Frontal cortex (tissue), 4 donors: ENCODE results near the gene FGB. TPM values are rescaled to one million over a fixed set of nuclear protein-coding genes. Genes with fewer than 3 reads are reported as not detected.

Experiments
- DNase-seq, 2 donors: peaks; one replicate each; pipeline ENCODE4 v3.0.0; 2012; ENCODE audit warnings: low spot score in 2 of 2
- FAIRE-seq: peaks from 2 replicates; lab custom pipeline; 2012; peaks lifted over from hg19 to GRCh38; lab: Jason Lieb, UNC
- total RNA-seq: library from RNA; depleted of rRNA; stranded (reverse); fragments of >200 nt; gene quantifications from one replicate; pipeline ENCODE4 v1.2.3, GENCODE V29; 2014
- donor health status: control.
- donor health status: control.
- donor health status: control.

FGB gene
- not detected for total RNA-seq

DNA sequence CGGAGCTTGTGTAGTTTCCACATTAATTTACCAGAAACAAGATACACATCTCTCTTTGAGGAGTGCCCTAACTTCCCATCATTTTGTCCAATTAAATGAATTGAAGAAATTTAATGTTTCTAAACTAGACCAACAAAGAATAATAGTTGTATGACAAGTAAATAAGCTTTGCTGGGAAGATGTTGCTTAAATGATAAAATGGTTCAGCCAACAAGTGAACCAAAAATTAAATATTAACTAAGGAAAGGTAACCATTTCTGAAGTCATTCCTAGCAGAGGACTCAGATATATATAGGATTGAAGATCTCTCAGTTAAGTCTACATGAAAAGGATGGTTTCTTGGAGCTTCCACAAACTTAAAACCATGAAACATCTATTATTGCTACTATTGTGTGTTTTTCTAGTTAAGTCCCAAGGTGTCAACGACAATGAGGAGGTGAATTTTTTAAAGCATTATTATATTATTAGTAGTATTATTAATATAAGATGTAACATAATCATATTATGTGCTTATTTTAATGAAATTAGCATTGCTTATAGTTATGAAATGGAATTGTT lies at the start of gene FGB:
Gene FGB (plus strand): TSS at position 315 of the 558 bp plus-strand sequence. CDS start 8 bp downstream, at position 323.
- FAIRE-seq (no peak), DNase-seq (no peak)

DNA sequence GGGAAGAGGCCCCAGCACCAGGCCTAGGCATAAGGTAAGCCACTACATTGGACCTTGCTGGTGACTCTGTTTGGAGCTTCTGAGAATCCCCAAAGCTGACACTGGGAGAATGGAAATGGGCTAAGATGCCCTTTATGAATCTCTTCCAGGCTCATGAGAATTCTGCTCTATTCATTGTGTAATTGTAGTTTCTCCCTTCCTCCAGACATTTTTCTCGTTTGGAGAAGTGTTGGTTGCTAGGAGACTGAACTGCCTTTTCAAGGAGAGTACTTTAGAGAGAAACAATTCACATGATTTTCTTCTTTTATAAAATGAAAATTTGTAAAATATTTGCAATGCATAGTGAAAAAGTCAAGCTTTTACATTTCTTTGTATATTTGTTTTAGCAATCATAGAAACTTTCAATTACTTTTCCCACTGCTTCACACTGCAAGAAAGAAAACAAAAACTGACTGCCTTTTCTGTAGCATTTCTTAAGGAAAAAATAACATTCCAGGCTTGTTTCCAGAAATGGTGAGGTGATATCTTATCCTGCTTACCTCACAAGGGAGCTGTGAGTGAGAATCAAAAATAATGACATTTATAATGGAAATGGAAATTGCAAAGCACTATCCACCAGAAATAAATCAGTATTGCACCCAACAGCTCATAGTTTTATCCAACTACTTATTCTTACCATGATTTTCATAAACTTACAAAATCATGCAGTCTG lies 46.3 kb upstream of the FGB start:
- FAIRE-seq (no peak), DNase-seq (no peak)

DNA sequence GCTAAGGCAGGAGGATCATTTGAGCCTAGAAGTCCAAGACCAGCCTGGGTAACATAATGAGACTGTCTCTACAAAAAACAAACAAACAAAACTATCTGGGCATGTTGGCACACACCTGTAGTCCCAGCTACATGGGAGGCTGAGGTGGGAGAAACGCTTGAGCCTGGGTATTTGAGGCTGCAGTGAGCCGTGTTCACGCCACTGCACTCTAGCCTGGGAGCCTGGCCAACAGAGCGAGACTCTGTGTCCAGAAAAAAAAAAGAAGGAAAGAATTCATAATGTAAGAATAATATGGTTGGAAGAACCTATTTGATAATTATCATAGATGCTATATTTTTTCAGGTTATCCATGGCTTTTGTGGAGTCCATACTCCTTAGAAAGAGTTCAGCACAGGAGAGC lies 45.2 kb upstream of the FGB start:
- FAIRE-seq (no peak), DNase-seq (no peak)

DNA sequence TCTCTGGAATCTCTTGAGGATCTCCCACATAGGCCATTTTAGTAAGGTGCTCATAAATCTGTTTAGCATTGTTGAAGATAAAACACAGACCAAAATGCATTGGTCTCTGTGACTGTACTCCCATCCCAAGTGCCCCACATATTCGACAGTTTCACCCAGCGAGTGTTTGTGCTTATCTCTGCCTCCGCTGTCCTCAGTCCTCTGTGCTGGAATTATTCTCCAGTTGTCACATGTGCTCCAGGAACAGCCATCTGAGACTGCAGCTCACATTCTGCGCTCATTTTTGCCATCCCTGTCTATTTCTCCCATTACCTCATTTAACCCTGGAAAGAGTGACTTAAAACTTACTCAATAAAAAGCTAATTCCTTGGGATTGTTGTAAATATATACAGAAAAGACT lies 43.6 kb upstream of the FGB start:
- DNase-seq (no peak), FAIRE-seq (no peak)

DNA sequence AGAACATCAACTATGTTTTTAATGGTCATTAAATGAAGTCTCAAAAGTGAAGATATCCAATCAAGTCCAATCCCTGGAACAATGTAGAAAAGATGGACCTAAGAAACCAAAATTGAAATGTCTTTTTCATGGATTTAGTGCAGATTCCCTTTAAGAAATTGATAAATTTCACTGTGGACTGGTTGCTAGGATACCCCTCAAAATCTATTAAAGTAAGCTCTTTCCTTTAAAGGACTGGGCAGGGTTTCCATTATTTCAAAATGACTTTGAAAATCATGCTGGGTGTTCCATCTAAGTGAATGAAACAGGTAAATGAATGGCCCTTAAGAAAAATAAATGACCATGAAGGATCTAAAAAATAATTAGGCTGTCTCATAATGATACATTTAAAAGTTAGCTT lies 41.2 kb upstream of the FGB start:
- FAIRE-seq, result no peak
- DNase-seq, result no peak

DNA sequence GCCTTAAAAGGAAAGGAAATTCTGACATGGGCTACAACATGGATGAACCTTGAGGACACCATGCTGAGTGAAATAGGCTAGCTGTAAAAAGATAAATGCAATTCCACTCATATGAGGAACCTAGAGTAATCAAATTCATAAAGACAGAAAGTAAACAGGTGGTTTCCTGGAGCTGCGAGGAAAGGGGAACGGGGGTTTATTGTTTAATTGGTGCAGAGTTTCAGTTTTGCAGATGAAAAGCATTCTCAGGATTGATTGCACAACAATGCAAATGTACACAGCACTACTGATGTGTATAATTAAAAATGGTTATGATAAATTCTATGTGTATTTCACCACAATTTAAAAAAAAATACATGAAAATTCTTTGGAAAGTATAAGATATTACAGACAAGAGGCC lies 36.7 kb upstream of the FGB start:
- FAIRE-seq (no peak), DNase-seq (no peak)

DNA sequence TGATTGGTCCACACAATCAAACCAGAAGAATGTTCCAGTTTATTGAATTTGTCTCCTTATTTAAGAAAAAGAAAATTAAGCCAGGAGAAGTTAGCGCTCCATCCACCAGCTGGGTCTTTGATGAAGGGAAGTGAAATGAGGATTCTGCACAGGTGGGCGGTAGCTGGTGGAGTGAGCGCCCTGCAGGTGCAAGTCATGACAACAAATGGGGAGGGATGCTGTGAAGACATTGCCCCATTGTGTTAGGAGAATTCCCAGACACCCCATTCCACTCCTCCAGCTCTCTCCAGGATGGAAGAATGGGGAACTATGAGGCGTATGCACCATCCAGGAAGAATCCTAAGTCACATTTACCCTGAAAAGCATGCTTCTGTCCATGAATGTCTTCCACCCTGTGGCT lies 35.5 kb upstream of the FGB start:
- FAIRE-seq (no peak), DNase-seq (no peak)

DNA sequence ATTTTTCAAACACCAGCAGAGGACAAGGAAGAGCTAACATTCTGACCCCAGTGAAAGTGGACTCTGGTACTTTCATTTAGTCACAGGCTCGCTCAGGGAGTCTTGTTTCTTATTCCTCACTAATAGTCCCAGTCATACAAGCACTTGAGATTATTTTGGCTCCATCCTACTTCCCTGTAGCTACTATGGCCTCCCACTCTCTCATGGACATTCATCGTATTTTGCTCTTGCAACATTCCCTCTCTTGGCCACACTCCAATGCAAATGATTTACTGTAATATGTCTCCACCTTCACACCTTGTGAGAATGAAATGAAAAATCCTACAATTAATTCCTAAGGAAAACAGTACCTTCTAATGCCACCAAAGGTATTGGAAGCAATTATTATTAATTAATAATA lies 33.9 kb upstream of the FGB start:
- DNase-seq, result no peak
- no peak for FAIRE-seq

DNA sequence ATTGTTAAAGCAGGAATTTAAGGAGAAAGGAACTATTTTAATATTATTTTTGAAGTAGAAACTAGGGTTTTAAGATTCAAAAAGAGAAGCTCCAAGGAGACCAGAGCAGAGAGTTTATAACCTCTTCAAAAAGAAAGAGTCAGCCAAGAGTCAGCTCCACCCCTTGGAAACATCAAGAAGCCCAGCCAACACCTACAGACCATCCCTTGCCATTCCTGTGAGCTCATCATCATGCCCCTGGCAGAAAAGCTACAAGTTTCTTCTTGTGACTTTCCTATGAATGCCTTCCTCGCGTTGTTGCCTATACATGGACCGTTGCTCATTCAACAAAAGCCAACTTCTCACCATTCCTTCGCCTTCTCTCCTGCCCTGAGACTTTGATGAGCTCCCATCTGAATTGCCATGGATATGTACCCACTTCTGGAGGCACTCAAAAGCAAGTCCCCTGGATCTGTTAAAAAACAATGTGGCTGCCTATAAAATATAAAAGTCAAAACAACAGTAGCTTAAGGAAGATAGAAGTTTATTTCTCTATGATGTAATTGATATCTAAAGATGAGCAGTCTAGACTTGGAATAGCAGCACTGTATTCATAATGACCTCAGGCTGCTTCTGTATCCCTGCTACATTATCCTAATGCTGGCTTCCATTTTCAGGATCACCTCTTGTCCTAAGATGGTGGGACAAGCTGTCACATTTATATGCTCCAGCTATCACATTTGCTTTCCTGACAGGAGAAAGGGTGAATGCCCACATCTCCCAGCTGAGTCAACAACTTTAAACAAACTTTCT lies 32.9 kb upstream of the FGB start:
- no peak for DNase-seq
- FAIRE-seq, result no peak

DNA sequence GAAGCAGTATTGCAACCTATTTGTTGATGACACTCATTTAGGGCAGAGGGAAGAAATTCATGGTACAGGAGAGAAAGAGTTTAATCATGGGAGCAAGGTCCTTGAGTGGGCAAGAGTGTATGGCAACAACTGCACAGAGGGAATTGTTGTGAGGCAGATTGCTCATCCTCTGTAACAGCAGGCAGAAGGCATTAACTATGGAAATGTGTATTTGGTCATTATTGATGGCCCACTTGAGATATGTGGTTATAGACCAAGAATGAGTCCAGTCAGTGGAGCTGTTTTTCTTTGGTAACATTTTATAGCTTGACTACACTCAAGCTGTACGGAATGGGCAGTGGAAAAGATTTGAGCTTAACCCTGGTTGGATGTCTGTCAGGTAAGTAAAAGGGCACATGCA lies 28.5 kb upstream of the FGB start:
- FAIRE-seq, result no peak
- DNase-seq, result no peak

DNA sequence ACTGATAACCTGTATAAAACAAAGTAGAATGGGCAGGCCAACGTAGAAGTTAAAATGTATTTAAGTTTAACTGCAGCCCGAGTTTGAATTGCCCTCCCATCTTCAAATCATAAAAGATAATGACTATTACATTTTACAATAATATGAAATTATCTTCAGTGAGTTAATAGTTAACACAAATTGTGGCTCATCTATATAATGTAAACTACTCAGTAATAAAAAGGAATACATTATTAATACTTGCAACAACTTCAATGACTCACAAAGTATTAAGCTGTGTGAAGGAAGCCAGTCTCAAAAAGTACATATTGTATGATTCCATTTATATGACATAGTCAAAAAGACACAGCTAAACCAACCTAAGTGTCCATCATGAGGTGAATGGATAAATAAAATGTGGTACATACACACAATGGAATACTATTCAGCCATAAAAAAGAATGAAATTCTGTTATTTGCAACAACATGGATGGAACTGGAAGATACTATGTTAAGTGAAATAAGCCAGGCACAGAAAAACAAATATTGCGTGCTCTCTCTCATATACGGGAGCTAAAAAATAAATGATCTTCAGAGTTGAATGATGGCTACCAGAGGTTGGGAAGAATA lies 20.4 kb upstream of the FGB start:
- FAIRE-seq, result no peak
- DNase-seq, result no peak

DNA sequence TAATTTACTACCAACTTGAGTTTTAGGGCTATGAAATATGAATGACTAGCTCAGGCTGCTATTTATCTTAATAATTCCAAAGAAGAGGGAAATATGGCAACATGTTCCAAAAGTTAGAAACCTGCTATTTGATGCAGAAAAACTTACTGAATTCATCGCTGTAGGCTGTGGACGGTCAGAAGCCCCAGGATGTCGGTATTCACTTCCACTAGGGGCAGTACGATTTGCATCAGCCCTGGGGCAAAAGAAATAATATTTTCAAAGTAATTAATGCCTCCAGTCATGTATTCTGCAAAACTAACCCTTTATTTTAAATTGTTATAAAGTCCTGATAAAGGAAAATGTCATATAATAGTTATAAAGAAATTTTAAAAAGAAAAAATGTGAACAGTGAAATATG lies 17.1 kb upstream of the FGB start:
- FAIRE-seq (no peak), DNase-seq (no peak)

DNA sequence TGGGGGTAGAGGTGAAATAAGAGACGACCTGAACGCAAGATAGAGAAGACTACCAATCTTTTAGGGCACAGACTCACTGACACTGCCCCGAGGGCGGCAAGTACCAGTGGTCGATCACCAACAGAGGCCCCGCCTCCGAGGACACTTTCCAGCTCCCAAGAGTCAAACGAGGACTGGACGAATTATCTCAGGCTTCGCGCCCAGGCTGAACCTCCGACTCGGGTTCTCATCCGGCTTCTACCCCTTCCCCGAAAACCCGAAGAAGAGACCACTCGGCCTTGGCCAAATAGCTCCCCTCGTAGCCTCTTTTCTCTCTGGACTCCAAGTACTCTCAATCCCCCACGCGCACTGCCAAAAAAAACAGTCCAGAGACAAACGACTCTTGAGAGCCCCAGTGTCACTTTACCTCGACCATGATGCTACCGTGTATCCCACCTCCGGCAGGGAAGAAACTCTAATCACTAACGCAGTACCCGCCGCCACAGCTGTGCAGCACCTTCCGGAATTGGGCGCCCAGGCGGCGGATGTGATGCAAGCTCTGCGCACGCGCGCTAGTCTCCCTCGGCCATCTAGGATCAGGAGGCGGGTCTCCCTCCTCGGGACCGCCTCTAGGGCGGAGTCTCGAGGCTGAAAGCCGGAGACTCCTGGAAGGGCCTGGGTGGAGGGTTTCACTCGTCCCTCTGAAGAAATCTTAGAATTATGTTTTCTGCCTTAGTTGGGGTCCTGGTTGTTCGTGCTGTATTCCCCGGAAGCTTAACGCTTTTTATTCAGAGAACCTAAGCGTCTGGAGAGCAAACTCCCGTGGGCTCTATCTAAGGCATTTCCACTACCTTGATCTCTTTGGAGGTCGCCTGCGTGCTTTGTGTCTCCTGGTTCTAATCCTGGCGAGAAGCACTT lies 12.7 kb upstream of the FGB start, which contains the start of gene PLRG1:
Gene PLRG1 (minus strand): TSS at position 507 of the 897 bp plus-strand sequence. CDS start 92 bp downstream, at position 415.
- DNase-seq (peak; percentile 66 to 80), FAIRE-seq (peak; percentile 92)

DNA sequence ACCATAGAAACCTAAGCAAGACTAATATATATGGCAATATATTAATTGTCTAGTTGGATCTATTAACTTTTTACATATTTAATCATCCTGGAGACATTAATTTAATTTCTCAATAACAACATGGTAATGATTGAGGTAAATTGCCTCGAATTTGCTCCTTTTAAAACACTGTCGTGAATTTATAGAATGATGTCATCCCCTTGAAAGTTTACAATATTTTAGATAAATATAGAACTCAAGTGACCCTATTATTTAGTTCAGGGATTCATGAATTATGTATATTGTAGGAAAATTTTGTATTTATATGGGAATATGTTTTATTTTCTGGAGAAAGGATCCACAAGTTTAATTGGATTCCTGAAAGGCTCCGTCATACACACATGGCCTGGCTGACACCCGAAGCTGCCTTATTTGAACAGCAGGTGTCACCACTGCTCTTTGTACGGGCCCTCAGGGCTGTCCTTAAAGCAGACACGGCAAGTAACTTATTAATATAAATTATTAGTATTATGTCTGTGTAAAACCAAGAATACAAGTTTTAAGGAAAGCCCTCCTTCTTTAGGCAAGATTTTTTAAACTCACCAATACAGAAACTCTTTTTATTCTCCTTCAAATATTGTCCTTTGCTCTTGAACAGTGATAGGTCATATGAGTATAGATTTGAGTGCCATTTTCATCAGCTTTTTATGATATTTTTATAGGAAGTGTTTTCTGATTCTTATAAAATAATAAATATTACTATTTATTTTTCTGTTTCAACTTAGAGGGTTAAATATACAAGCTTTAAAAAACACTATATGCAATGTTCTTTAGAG lies 10.7 kb upstream of the FGB start:
- FAIRE-seq, result peak; percentile 58

DNA sequence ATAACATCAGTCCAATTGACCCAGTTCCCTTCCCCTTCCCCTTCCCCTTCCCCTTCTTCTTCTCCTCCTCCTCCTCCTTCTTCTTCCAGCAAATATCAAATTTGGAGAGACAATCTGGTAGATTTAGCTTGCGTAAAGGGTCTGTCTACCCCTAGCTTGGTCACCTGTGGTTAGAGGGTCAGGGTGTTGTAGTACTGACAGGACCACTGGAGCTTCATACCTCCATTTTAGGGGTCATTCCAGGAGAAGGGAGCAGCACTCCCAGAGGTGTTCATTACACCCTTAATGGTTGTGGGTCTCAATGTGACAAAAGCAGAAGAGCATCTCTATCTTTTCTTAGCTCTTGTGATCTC lies 3.7 kb upstream of the FGB start:
- FAIRE-seq, result no peak
- DNase-seq, result no peak

More for the DNA sequence above, 10.7 kb upstream of the FGB start:
- peak in 1 of 2 donors; percentile 51 for DNase-seq

DNA sequence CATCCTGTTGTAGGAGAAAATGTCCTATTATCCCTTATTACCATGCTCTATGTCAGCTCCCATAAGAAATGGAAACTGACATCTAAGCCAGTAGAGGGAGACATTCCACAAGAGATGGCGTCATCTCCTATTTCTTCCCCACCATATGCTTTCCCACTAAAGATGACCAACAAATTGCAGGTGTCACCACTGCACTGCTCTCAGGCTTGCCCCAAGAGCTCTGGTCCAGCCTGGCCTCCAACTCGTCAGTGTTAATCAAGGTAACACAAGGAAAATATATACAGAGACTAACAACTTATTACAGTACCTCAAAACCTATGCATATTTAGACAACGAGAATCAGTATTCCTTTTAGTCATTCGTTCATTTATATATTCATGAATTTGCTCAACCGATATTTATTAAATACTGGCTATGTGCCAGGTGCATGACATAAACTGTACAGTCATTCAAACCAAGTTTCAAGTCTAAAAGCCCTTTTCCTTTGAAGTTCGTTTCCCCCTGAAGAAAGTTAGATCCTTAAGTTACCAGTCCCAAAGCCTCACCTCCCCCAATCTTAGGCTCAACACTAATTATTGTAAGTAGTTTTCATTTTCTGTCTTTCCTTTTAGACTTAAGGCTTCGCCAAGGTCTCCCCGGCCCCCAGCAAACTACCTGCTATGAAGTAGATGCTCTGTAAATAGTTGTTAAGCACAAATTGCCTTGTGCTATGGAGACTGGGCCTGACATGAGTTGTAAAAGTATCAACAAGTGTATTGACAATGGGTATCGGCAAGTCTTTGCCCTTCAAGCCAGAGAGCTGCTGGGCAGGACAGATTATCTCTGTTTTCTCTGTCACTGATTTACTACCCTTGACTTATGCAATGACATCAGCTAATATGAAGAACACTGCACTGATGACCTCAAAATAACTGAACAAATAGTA lies 3.1 kb upstream of the FGB start:
- no peak for FAIRE-seq

DNA sequence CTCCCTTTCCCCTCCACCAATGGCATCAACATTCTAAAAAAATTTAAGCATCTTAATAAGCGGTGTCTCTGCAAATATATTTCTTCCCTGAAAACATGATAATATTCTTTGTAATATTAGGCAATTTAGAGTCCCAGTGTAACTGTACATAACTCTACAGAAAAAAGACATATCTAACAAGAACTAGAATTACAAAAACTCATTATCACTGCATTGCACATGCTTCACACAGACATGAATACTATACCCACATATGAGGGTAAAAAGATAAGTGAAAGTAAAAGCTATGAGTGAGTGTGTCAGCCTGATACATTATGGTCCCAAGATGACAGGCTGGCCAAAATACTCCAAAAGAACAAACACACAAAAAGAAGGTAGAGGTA lies 2.4 kb upstream of the FGB start:
- FAIRE-seq (no peak), DNase-seq (no peak)

More for the DNA sequence above, 3.1 kb upstream of the FGB start:
- peak in 1 of 2 donors; percentile 4 for DNase-seq

DNA sequence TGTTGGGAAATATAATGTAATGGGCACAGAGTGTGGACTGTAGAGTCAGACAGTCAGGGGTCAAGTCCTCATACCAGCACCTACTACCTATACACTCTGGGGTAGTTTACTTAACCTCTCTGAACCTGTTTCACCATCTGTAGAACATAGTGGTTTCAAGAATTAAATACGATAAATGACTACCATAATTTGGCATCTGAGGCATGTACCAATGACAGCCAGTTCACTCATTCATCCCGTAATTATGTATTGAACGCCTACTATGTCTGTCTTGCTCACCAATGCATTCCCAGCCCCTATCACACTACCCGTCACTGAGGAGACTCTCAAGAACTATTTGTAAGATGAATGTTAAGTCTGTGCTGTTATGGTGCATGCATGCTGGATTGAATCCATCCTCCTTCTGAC lies 2.0 kb upstream of the FGB start:
- DNase-seq, result no peak
- FAIRE-seq, result no peak
